Measurements from ENCODE around the gene SLC44A4.

SLC44A4 gene

GRCh38 chr6:31901415-31901952, 22.7 kb upstream of the SLC44A4 start:
- no peak for DNase-seq (ENCODE audit: low read depth, low spot score)

DNA sequence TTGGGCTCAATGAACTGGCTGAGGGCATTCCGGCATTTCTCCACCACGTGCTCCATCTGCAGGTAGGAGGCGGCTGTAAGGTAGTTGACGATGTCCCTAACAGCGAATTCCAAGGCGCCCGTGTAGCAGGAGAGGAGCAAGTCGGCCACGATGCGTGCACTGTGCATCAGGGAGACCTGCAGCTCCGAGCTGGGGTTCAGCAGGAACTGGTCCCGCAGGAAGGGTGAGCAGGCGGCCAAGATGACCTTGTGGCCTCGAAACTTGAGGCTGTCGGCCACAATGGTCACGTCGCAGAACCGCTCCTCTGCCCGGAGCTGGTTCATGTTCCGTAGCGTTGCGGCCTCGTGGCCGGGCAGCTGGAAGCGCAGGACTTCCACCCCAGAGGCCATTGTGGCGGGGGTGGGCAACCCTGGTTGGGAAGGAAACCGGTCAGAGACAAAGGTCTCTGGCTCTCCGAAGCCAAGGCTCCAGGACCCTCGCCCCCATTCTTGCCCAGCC, 22.2 kb upstream of the SLC44A4 start:
- no peak for DNase-seq (ENCODE audit: low read depth, low spot score)

DNA sequence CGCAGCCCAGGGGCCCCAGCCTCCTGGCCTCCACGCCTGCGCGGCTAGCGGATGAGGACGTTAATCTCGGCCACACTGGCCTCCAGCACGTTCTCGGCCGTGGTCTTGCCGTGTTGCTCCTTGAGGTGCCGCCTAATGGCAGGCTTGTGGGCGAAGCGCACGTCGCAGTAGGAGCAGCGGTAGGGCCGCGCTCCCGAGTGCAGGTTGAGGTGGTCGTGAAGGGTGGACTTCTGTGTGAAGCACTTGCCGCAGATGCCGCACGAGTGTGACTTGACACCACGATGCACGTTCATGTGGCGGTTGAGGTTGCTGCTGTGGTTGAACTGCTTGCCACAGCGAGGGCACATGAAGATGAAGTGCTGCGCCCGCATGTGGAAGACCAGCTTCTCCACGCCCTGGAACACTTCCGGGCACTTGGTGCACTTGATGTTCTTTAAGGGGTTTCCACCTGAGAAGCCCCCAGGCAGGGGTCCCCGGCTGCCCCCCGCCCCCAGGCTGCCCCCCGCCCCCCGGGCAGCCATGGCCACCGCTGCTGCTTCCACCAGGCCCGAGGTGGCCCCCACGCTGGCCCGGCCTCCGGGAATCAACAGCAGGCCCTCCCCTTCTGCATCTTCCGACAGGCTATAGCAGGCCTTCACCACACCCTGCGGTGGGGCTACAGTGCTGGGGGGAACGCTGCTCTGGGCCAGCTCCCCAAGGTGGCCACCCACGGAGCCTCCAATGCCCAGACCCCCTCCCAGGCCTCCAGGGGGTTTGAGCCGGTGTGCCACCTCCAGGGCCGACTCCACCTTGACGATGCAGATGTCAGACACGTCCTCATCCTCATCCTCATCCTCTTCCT, 21.3 kb upstream of the SLC44A4 start:
- no peak for DNase-seq (ENCODE audit: low read depth, low spot score)

DNA sequence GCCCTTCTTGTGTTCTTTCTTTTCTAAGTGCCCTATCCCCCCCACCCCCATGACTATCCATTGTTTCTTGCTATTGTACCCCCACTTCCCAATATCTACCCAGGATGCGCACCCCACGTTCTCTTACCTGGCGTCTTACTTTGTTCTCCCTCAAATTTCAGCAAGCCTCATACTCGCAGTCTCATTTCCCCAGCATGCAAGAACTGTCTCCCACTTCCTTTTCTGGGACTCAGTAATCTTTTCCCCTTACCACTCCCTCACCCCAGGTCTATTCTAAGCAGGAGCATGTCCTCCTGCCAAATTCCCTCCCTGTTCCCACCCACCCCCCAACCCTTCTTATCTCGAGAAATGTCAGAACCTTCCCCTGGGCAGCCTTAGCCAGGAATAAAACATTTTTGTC, 20.4 kb upstream of the SLC44A4 start:
- DNase-seq (ENCODE audit: low read depth, low spot score) = no peak

DNA sequence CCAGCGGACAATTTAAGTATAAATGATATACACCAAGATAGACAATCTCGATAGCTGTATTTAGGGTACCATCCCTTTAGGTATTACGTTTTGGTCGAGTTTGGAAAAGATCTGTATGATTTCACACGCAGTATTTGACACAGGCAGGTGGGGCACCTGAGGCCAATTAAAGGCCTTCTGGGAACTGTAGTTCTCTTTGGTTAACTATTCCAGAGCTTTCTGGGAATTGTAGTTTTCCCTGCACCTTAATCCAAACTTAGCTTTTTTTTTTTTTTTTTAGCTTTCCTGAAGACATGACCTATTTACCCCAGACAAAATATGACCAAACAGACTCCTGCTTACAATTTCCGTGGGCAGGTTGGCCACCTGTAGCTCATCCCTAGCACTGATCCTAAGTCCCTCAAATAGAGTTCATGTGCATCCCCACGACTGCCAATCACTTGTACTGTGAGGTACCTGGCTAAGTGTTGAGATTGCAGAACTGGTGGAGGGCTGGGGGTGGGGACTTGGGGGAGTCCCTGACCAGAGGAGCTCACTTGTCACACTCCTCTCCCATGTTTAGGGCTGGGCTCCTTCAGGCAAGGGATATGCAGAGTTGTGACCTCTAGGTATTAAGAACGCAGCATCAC, 19.7 kb upstream of the SLC44A4 start:
- no peak for DNase-seq (ENCODE audit: low read depth, low spot score)

- DNase-seq (ENCODE audit: low read depth, low spot score) = peak; percentile 50
These were observed 19.0 kb upstream of the SLC44A4 start, which contains the start of gene EHMT2 for GRCh38 chr6:31897612-31898382. TSS of gene EHMT2 (minus strand) at chr6:31897698. CDS start at chr6:31897677, 21 bp downstream.

DNA sequence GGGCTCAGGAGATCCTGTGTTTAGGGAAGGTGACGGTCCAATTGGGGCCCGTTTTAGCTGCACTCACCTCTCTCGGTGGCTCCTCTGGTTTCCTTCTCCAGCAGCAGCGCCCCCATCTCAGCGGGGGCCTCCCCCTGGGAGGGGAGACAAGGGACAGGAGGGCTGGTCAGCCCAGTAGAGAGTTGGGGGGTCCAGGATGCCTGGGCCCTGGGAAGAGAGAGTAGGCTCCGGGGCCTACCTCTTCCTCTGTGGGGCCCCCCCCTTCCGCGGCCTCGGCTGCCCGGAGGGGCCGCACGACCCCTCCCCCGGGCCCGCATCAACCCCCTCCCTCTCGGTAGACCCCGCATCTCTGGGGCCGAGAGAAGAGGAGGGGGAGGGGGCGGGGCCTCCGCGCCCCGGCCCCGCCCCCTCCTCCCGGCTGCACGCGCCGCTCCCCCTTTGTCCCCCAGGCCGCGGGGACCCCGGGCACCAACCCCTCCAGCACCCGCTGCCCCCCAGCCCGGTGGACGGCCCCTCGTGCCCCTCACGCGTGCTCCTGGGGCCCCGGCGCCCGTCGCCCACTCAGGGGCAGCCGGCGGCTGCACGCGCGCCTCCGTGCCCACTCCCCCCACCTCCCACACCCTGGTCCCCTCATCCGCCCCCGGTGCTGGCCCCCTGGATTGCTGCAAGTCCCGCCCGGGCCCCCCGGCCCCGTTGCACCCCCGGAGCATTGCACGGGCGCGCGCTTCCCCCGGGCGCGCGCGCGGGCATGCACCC, 18.2 kb upstream of the SLC44A4 start:
- no peak for DNase-seq (ENCODE audit: low read depth, low spot score)

DNA sequence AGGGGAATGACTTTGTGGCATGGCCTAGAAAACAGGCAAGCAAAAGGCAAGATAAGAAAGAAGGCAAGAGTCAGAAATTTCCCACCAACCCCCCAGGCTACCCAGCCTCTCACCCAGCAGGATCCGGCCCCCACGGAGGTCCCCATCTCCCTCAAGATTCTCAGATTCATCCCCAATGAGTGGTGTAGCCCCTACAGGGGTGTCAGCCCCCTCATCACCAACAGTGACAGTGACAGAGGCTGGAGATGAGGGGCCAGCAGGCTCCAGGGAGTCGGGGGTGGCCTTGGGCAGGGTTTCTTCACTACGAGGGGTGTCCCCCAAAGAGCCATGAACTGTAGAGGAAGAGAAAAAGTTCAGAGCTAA, 17.7 kb upstream of the SLC44A4 start:
- no peak for DNase-seq (ENCODE audit: low read depth, low spot score)

DNA sequence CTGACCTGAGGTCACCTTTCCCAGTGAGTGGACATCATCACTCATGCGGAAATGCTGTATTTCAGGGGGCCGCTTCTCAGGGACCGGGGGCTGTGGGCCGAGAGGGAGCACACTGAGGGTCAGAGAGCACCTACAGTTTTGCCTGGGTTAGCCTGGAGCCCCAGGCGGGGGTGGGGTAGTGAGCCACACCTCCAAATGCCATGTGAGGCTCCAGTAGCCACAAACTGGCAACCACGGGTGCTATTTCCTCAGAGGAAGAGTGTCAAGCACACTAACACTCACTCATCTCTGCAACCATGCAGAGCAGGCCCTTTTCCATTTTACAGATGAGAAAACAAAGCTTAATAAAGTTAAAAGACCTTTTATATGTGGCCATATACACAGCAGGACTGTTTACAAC, 14.0 kb upstream of the SLC44A4 start:
- no peak for DNase-seq (ENCODE audit: low read depth, low spot score)

DNA sequence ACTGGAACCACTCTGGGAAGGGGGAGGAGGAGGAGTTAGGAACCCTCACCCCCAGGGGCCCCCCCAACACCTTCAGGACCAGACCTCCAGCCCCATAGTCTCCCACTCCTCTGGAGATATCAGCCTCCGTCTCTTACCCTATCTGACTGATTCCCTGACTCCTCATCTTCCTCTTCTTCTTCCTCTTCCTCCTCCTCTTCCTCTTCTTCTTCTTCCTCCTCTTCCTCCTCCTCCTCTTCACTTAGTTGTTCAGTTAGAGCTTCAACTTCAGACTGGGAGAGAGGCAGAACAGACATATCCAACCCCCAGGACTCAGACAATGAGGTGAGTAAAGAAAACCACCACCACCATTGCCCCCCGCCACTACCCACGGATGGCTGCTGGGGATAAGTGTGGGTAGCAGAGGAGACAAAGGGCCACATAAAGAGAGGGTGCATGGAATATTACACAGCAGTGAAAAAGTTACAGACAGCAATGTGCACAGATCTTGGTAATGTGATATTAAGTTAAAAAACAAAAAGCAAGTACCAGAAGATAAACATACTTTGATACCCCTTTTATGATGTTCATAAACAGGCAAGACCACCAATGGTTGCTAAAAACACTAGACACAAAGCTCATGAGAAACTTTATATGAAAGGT, 10.7 kb upstream of the SLC44A4 start:
- no peak for DNase-seq (ENCODE audit: low read depth, low spot score)

DNA sequence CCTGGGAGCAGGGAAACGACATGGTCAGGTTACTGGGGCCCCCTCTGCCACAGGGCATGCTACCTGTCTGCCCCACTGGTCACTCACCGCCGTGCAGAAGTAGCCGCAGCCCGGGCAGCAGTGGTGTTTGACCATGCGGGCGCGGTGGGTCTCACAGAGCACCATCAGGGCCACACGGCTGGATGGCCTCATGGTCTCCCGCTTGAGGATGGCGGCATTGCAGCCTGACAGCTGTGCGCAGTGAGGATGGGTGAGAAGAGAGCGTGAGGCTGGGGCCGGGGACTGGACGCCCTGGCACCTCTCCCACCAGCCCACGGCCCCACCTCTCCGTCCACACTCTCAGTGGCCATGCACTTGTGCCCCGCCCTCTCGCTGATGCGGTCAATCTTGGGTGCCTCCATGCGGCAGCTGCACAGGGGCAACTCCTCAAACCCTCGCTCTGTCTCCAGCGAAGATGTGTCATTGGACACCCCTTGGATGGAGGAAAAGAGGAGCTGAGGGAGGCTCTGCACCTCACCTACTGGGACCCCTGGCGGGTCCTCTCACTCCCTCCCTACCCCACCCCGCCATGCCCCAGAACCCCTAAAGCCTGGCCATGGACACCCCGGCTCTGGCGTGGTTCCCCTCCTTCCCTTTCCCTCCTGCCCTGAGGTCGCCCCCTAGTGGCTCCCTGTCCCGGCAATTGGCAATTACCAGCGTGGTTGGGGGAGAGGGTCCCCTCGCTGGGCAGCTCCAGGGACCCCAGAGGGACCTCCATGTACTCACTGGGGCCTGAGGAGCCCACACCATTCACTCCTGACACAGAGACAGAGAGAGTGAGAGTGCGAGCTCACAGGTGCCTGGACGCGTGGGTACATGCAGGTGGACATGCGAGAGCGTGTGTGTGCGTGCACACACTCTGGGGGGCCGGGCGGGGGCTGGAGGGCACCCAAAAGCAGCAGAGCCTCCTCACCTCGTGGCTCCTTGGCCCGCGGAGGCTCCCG, 9.8 kb upstream of the SLC44A4 start:
- no peak for DNase-seq (ENCODE audit: low read depth, low spot score)

GRCh38 chr6:31887173-31888007, 8.6 kb upstream of the SLC44A4 start:
- DNase-seq (ENCODE audit: low read depth, low spot score) = no peak

- no peak for DNase-seq (ENCODE audit: low read depth, low spot score)
These were observed 7.8 kb upstream of the SLC44A4 start for GRCh38 chr6:31886541-31886991.

GRCh38 chr6:31884528-31885035, 5.8 kb upstream of the SLC44A4 start:
- no peak for DNase-seq (ENCODE audit: low read depth, low spot score)

DNA sequence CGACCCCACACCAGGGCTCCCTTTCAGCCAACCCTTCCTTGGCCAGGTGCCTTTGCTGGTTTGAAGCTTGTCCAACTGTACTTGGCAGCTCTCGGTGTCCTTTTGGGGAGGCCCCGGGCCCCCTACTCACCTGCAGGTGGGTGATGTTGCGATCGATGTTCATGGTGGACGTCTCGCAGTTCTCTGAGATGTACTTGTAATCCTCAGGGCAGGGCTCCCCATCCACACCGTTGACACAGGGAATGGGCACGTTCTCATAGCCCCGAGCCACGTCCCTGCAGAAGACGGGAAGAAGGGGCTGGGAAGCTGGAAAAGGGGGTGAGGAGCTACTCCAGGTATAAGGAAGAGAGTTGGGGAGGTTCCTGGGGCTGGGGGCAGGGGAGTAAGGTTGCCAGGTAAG, 4.9 kb upstream of the SLC44A4 start:
- DNase-seq (ENCODE audit: low read depth, low spot score) = no peak

GRCh38 chr6:31882344-31882743, 3.5 kb upstream of the SLC44A4 start:
- DNase-seq (ENCODE audit: low read depth, low spot score) = no peak

- no peak for DNase-seq (ENCODE audit: low read depth, low spot score)
These were observed 2.5 kb upstream of the SLC44A4 start for GRCh38 chr6:31881136-31881859.

- no peak for DNase-seq (ENCODE audit: low read depth, low spot score)
These were observed 1.8 kb upstream of the SLC44A4 start for GRCh38 chr6:31880616-31881015.

All from smooth muscle cell of the brain vasculature (primary cell).